ENCODE results near the gene TRABD2B. TPM values are rescaled to one million over a fixed set of nuclear protein-coding genes. Genes with fewer than 3 reads are reported as not detected.

TRABD2B gene
- total RNA-seq, 1 donor from 2014 or later = 0.92 TPM

DNA sequence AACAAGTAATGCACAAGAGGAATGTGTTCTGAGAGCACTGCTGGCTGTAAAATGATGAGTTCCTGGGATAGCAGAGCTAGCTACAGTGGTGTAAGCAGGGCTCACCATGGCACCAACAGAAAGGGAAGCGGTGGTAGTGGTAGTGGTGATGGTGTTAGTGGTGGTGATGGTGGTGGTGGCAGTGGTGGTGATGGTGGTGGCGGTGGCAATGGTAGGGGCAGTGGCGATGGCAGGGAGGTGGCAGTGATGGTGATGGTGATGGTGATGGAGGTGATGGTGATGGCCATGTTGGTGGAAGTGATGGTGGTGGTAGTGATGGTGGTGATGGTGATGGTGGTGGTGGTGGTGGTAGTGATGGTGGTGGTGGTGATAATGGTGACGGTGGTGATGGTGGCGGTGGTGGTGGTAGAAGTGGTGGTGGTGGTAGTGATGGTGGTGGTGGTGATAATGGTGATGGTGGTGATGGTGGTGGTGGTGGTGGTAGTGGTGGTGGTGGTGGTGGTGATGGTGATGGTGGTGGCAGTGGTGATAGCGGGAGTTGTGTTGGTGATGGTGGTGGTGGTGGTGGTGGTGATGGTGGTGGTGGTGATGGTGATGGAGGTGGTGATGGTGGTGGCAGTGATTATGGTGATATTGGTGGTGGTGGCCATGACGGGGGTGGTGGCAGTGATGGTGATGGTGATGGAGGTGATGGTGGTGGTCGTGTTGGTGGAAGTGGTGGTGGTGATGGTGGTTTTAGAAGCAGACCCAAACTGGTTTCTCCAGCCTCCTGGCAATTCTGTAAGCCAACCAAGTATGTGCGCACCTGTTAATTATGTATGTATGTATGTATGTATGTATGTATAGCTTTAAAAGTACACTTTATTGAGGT is 254.1 kb downstream of the TRABD2B start:
- no peak overlapping the region for H3K4me3 ChIP-seq (ENCODE audit: low read depth, low read length)
- no peaks in the 10 kb centered on the region for H3K27me3 ChIP-seq (ENCODE audit: control insufficient read depth, insufficient read depth, low read length)
- TF ChIP-seq, protein P1, sequence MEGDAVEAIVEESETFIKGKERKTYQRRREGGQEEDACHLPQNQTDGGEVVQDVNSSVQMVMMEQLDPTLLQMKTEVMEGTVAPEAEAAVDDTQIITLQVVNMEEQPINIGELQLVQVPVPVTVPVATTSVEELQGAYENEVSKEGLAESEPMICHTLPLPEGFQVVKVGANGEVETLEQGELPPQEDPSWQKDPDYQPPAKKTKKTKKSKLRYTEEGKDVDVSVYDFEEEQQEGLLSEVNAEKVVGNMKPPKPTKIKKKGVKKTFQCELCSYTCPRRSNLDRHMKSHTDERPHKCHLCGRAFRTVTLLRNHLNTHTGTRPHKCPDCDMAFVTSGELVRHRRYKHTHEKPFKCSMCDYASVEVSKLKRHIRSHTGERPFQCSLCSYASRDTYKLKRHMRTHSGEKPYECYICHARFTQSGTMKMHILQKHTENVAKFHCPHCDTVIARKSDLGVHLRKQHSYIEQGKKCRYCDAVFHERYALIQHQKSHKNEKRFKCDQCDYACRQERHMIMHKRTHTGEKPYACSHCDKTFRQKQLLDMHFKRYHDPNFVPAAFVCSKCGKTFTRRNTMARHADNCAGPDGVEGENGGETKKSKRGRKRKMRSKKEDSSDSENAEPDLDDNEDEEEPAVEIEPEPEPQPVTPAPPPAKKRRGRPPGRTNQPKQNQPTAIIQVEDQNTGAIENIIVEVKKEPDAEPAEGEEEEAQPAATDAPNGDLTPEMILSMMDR (IDR thresholded peaks at IDR 0.05; ENCODE audit: insufficient read depth, low read length, poor library complexity, severe bottlenecking) = no peak
- no peak for DNase-seq (ENCODE audit: low read depth)
- H3K36me3 ChIP-seq (ENCODE audit: control insufficient read depth, insufficient read depth, low read length) = no peaks in the 10 kb centered on the region

DNA sequence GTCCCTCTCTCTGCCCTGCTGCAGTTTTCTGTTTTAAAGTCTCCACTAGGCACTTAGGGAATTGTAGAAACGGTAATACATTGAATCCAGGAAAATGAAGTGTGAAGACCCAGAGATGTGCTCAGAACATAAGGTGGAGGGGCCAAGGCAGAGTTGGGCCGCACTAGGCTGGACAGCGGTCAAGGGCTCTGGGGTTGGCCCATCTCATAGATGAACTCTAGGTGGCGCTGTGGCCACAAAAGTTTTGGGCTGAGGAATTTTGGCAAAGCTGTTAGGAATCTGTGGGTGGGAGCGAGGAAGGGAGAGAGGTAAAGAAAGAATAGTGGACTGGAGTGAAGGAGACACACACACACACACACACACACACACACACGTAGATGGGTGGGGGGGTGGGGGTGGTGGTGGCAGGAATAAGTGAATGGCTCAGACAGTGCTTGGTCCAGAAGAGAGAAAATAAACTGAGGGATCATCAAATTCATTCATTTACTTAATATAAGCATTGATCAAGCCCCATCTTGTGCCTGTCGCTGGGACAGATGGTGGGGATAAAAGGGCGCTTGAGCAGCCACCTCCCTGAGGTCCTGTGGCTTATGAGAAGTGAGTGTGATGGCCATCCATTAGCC is 258.5 kb downstream of the TRABD2B start:
- no peak for DNase-seq (ENCODE audit: low read depth)
- H3K27me3 ChIP-seq (ENCODE audit: control insufficient read depth, insufficient read depth, low read length) = no peaks in the 10 kb centered on the region
- H3K4me3 ChIP-seq (ENCODE audit: low read depth, low read length) = no peak overlapping the region

GRCh38 chr1:47732489-47732888 is 264.7 kb downstream of the TRABD2B start:
- DNase-seq (ENCODE audit: low read depth) = peak; percentile 87
- TF ChIP-seq, protein P1 (IDR thresholded peaks at IDR 0.05; ENCODE audit: insufficient read depth, low read length, poor library complexity, severe bottlenecking) = no peak
- H3K4me3 ChIP-seq (ENCODE audit: low read depth, low read length) = no peak overlapping the region
- H3K36me3 ChIP-seq (ENCODE audit: control insufficient read depth, insufficient read depth, low read length) = no peaks in the 10 kb centered on the region
- no peaks in the 10 kb centered on the region for H3K27me3 ChIP-seq (ENCODE audit: control insufficient read depth, insufficient read depth, low read length)

More for the DNA sequence above, 258.5 kb downstream of the TRABD2B start:
- H3K36me3 ChIP-seq (ENCODE audit: control insufficient read depth, insufficient read depth, low read length) = no peaks in the 10 kb centered on the region
- TF ChIP-seq, protein P1 (IDR thresholded peaks at IDR 0.05; ENCODE audit: insufficient read depth, low read length, poor library complexity, severe bottlenecking) = peak; percentile 85

GRCh38 chr1:47731730-47732129 is 265.5 kb downstream of the TRABD2B start:
- no peak for DNase-seq (ENCODE audit: low read depth)
- no peaks in the 10 kb centered on the region for H3K36me3 ChIP-seq (ENCODE audit: control insufficient read depth, insufficient read depth, low read length)
- H3K4me3 ChIP-seq (ENCODE audit: low read depth, low read length) = no peak overlapping the region
- TF ChIP-seq, protein P1 (IDR thresholded peaks at IDR 0.05; ENCODE audit: insufficient read depth, low read length, poor library complexity, severe bottlenecking) = no peak
- no peaks in the 10 kb centered on the region for H3K27me3 ChIP-seq (ENCODE audit: control insufficient read depth, insufficient read depth, low read length)

GRCh38 chr1:47729685-47730084 is 267.5 kb downstream of the TRABD2B start:
- H3K27me3 ChIP-seq (ENCODE audit: control insufficient read depth, insufficient read depth, low read length) = peaks cover 13% of the 10 kb centered on the region
- TF ChIP-seq, protein P1 (IDR thresholded peaks at IDR 0.05; ENCODE audit: insufficient read depth, low read length, poor library complexity, severe bottlenecking) = no peak
- H3K4me3 ChIP-seq (ENCODE audit: low read depth, low read length) = no peak overlapping the region
- no peaks in the 10 kb centered on the region for H3K36me3 ChIP-seq (ENCODE audit: control insufficient read depth, insufficient read depth, low read length)
- no peak for DNase-seq (ENCODE audit: low read depth)

Data from kidney epithelial cell (primary cell).